HepG2 (cell line): Measurements from ENCODE around the gene CXADR. TPM values are rescaled to one million over a fixed set of nuclear protein-coding genes. Genes with fewer than 3 reads are reported as not detected.

Experiments
- IKZF5 ChIP-seq: IDR thresholded peaks from 2 replicates; pipeline ENCODE4 v1.6.1; 2018; ENCODE audit warnings: missing genetic modification reagents, mild to moderate bottlenecking, missing compliant biosample characterization
- TARDBP ChIP-seq: sonication (generic); formaldehyde crosslinking; IDR thresholded peaks from 2 replicates; pipeline ENCODE4 v1.8.0; 2022; ENCODE audit warnings: mild to moderate bottlenecking, missing genetic modification reagents
- TRIM24 ChIP-seq: sonication (generic); formaldehyde crosslinking; IDR thresholded peaks from 2 replicates; pipeline ENCODE4 v1.8.0; 2022; ENCODE audit warnings: mild to moderate bottlenecking, missing genetic modification reagents
- ZNF431 ChIP-seq: sonication (generic); formaldehyde crosslinking; IDR thresholded peaks from 2 replicates; pipeline ENCODE4 v1.9.0; 2022; ENCODE audit warnings: missing genetic modification reagents, low read depth, mild to moderate bottlenecking, borderline replicate concordance
- polyA plus RNA-seq, 8 experiments: library from polyadenylated mRNA; depleted of rRNA in 3 of 8; stranded (reverse) in 7 of 8; unstranded in 1 of 8; fragments of >200 nt; fragmentation: Illumina TruSeq in 4 of 8; extraction: Trizol in 4 of 8; gene quantifications; 2 replicates each; pipeline versions ENCODE4 v1.2.1 to v1.2.3, GENCODE V29; 2011 to 2016; ENCODE audit warnings: low read depth in 4 of 8, missing spikeins in 1 of 8, mixed read lengths in 1 of 8; ENCODE audit not compliant: insufficient read depth in 1 of 8
- total RNA-seq, 5 experiments: library from RNA; depleted of rRNA; stranded (reverse); fragments of >200 nt; fragmentation: Illumina TruSeq; extraction: Trizol; gene quantifications; 2 replicates each; pipeline ENCODE4 v1.2.3, GENCODE V29; 2016; ENCODE audit warnings: low read depth in 1 of 5
- TF ChIP-seq, protein P1 (sequence below), 2 experiments: fragments of 450-650 bp in 1 of 2; sonication (generic) in 1 of 2; formaldehyde crosslinking in 1 of 2; IDR thresholded peaks; 2 replicates each; pipeline versions ENCODE4 v1.6.1 to v1.8.0; 2016 to 2022; ENCODE audit warnings: antibody characterized with exemption in 1 of 2, mild to moderate bottlenecking in 1 of 2, missing genetic modification reagents in 1 of 2
- TF ChIP-seq, protein P2 (sequence below): sonication (generic); formaldehyde crosslinking; IDR thresholded peaks from 2 replicates; pipeline ENCODE4 v1.9.0; 2021; ENCODE audit warnings: missing genetic modification reagents, mild to moderate bottlenecking, borderline replicate concordance

CXADR gene
- total and polyA plus RNA-seq, 2 of the 13 experiments (the other 11 are each of a cell fraction or from before 2014, with no cell fraction given), result 86.8 to 110 TPM

- TF ChIP-seq, protein P1, sequence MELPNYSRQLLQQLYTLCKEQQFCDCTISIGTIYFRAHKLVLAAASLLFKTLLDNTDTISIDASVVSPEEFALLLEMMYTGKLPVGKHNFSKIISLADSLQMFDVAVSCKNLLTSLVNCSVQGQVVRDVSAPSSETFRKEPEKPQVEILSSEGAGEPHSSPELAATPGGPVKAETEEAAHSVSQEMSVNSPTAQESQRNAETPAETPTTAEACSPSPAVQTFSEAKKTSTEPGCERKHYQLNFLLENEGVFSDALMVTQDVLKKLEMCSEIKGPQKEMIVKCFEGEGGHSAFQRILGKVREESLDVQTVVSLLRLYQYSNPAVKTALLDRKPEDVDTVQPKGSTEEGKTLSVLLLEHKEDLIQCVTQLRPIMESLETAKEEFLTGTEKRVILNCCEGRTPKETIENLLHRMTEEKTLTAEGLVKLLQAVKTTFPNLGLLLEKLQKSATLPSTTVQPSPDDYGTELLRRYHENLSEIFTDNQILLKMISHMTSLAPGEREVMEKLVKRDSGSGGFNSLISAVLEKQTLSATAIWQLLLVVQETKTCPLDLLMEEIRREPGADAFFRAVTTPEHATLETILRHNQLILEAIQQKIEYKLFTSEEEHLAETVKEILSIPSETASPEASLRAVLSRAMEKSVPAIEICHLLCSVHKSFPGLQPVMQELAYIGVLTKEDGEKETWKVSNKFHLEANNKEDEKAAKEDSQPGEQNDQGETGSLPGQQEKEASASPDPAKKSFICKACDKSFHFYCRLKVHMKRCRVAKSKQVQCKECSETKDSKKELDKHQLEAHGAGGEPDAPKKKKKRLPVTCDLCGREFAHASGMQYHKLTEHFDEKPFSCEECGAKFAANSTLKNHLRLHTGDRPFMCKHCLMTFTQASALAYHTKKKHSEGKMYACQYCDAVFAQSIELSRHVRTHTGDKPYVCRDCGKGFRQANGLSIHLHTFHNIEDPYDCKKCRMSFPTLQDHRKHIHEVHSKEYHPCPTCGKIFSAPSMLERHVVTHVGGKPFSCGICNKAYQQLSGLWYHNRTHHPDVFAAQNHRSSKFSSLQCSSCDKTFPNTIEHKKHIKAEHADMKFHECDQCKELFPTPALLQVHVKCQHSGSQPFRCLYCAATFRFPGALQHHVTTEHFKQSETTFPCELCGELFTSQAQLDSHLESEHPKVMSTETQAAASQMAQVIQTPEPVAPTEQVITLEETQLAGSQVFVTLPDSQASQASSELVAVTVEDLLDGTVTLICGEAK (IDR thresholded peaks at IDR 0.05), result no peak
- TF ChIP-seq, protein P1 (CRISPR knock-in tag; IDR thresholded peaks at IDR 0.05), result no peak
- TF ChIP-seq TRIM24 (CRISPR knock-in tag) (no peak), TARDBP (no peak), ZNF431 (CRISPR knock-in tag) (no peak), IKZF5 (no peak)
- TF ChIP-seq, protein P2, sequence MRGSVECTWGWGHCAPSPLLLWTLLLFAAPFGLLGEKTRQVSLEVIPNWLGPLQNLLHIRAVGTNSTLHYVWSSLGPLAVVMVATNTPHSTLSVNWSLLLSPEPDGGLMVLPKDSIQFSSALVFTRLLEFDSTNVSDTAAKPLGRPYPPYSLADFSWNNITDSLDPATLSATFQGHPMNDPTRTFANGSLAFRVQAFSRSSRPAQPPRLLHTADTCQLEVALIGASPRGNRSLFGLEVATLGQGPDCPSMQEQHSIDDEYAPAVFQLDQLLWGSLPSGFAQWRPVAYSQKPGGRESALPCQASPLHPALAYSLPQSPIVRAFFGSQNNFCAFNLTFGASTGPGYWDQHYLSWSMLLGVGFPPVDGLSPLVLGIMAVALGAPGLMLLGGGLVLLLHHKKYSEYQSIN, result no peak
Measured at GRCh38 chr21:17552410-17552809, 39.6 kb downstream of the CXADR start (continued).
